Astrocyte (in vitro differentiated cells and primary cell): ENCODE data around the gene PLA2G2F. TPM values are rescaled to one million over a fixed set of nuclear protein-coding genes. Genes with fewer than 3 reads are reported as not detected.

Source experiments
- DNase-seq: peaks from one replicate; pipeline ENCODE4 v3.0.0-alpha.2; 2010; ENCODE audit warnings: low read depth
- FAIRE-seq: peaks from 2 replicates; lab custom pipeline; 2011; peaks lifted over from hg19 to GRCh38; lab: Jason Lieb, UNC
- H2AFZ ChIP-seq: 2 replicates; pipeline ENCODE4 v1.6.0; 2012; ENCODE audit warnings: low read depth, low read length, inconsistent platforms
- H3K27ac ChIP-seq: 2 replicates; pipeline ENCODE4 v1.5.1; 2011; ENCODE audit warnings: low read depth, low read length, inconsistent platforms
- H3K27me3 ChIP-seq: 2 replicates; pipeline ENCODE4 v1.6.0; 2011; ENCODE audit warnings: low read length, inconsistent platforms; ENCODE audit not compliant: insufficient read depth
- H3K36me3 ChIP-seq: 2 replicates; pipeline ENCODE4 v1.5.1; 2011; ENCODE audit warnings: low read length, inconsistent platforms; ENCODE audit not compliant: insufficient read depth
- H3K4me1 ChIP-seq: 2 replicates; pipeline ENCODE4 v1.5.1; 2011; ENCODE audit warnings: low read length, inconsistent platforms; ENCODE audit not compliant: insufficient read depth
- H3K4me2 ChIP-seq: 2 replicates; pipeline ENCODE4 v1.6.0; 2012; ENCODE audit warnings: low read length, inconsistent platforms
- H3K4me3 ChIP-seq: 2 replicates; pipeline ENCODE4 v1.5.1; 2011; ENCODE audit warnings: low read depth, mild to moderate bottlenecking, low read length, inconsistent platforms; ENCODE audit not compliant: insufficient read depth
- H3K79me2 ChIP-seq: 2 replicates; pipeline ENCODE4 v1.6.0; 2012; ENCODE audit warnings: mild to moderate bottlenecking, low read length, inconsistent platforms; ENCODE audit not compliant: insufficient read depth
- H3K9ac ChIP-seq: 2 replicates; pipeline ENCODE4 v1.6.0; 2012; ENCODE audit warnings: mild to moderate bottlenecking, low read length, inconsistent platforms
- H3K9me3 ChIP-seq: 2 replicates; pipeline ENCODE4 v1.5.1; 2012; ENCODE audit warnings: low read depth, mild to moderate bottlenecking, low read length, inconsistent platforms; ENCODE audit not compliant: insufficient read depth
- H4K20me1 ChIP-seq: 2 replicates; pipeline ENCODE4 v1.6.0; 2012; ENCODE audit warnings: low read length, inconsistent platforms; ENCODE audit not compliant: insufficient read depth
- H3K27ac Mint-ChIP-seq: one replicate; pipeline ENCODE4 v1.8.0; 2021; ENCODE audit warnings: mild to moderate bottlenecking, mixed read lengths; ENCODE audit not compliant: unreplicated experiment
- H3K27me3 Mint-ChIP-seq: one replicate; pipeline ENCODE4 v1.8.0; 2021; ENCODE audit warnings: low read depth, mixed read lengths; ENCODE audit not compliant: unreplicated experiment
- H3K36me3 Mint-ChIP-seq: one replicate; pipeline ENCODE4 v1.8.0; 2021; ENCODE audit warnings: low read depth, mixed read lengths; ENCODE audit not compliant: unreplicated experiment
- H3K4me1 Mint-ChIP-seq: one replicate; pipeline ENCODE4 v1.8.0; 2021; ENCODE audit warnings: low read depth, mixed read lengths; ENCODE audit not compliant: unreplicated experiment
- H3K4me3 Mint-ChIP-seq: one replicate; pipeline ENCODE4 v1.8.0; 2021; ENCODE audit warnings: mild to moderate bottlenecking, moderate library complexity, mixed read lengths; ENCODE audit not compliant: unreplicated experiment
- H3K9me3 Mint-ChIP-seq: one replicate; pipeline ENCODE4 v1.8.0; 2021; ENCODE audit warnings: mild to moderate bottlenecking, mixed read lengths; ENCODE audit not compliant: unreplicated experiment
- CTCF ChIP-seq: IDR thresholded peaks from 2 replicates; pipeline ENCODE4 v1.5.1; 2011; ENCODE audit warnings: low read depth, mild to moderate bottlenecking, inconsistent platforms, low read length, moderate library complexity; ENCODE audit not compliant: insufficient read depth
- EZH2 ChIP-seq: IDR thresholded peaks from 2 replicates; pipeline ENCODE4 v1.6.1; 2012; ENCODE audit warnings: mild to moderate bottlenecking, low read length, inconsistent platforms; ENCODE audit not compliant: insufficient read depth
- total RNA-seq: library from RNA; stranded (reverse); gene quantifications from 2 replicates; pipeline ENCODE4 v1.2.1, GENCODE V29; 2021

Gene PLA2G2F
- total RNA-seq, 1 donor from 2014 or later: 0.23 TPM

GRCh38 chr1:20194224-20194623 is 55.1 kb downstream of the PLA2G2F start:
- peaks cover 29% of the 10 kb centered on the region for H3K27me3 ChIP-seq
- H3K27me3 Mint-ChIP-seq: peaks cover 48% of the 10 kb centered on the region
- H3K9me3 Mint-ChIP-seq: peaks cover 3% of the 10 kb centered on the region
- H3K9ac ChIP-seq: no peak overlapping the region
- DNase-seq: no peak
- no peak for FAIRE-seq
- no peaks in the 10 kb centered on the region for H3K9me3 ChIP-seq
- no peak overlapping the region for H3K27ac Mint-ChIP-seq
- no peaks in the 10 kb centered on the region for H3K79me2 ChIP-seq
- H3K36me3 ChIP-seq: no peaks in the 10 kb centered on the region
- no peak overlapping the region for H2AFZ ChIP-seq
- TF ChIP-seq EZH2 (no peak), CTCF (no peak)
- H3K36me3 Mint-ChIP-seq: peaks cover 2% of the 10 kb centered on the region
- H3K27ac ChIP-seq: no peak overlapping the region
- H3K4me2 ChIP-seq: no peak overlapping the region
- H3K4me3 Mint-ChIP-seq: no peak overlapping the region
- peaks cover 3% of the 10 kb centered on the region for H3K4me1 Mint-ChIP-seq
- no peak overlapping the region for H3K4me3 ChIP-seq
- no peaks in the 10 kb centered on the region for H3K4me1 ChIP-seq
- H4K20me1 ChIP-seq: no peaks in the 10 kb centered on the region

- Mint-ChIP-seq H3K36me3 (peaks cover 2% of the 10 kb centered on the region), H3K9me3 (peaks cover 4% of the 10 kb centered on the region), H3K27ac (no peak overlapping the region), H3K27me3 (peaks cover 48% of the 10 kb centered on the region), H3K4me3 (no peak overlapping the region), H3K4me1 (peaks cover 3% of the 10 kb centered on the region)
- Histone ChIP-seq H2AFZ (no peak overlapping the region), H3K9me3 (no peaks in the 10 kb centered on the region), H3K4me1 (no peaks in the 10 kb centered on the region), H3K4me3 (no peak overlapping the region), H3K79me2 (no peaks in the 10 kb centered on the region), H3K27ac (no peak overlapping the region), H4K20me1 (no peaks in the 10 kb centered on the region), H3K36me3 (no peaks in the 10 kb centered on the region), H3K9ac (no peak overlapping the region), H3K27me3 (peaks cover 29% of the 10 kb centered on the region), H3K4me2 (no peak overlapping the region)
- peak; percentile 70 for TF ChIP-seq CTCF
- TF ChIP-seq EZH2: no peak
- DNase-seq: peak; percentile 14
- FAIRE-seq: no peak
These were observed 55.8 kb downstream of the PLA2G2F start for GRCh38 chr1:20194757-20195461.

- Histone ChIP-seq H3K27ac (no peak overlapping the region), H3K4me2 (no peak overlapping the region), H3K79me2 (no peaks in the 10 kb centered on the region), H3K27me3 (peaks cover 29% of the 10 kb centered on the region), H3K36me3 (no peaks in the 10 kb centered on the region), H3K4me3 (no peak overlapping the region), H3K9me3 (no peaks in the 10 kb centered on the region), H2AFZ (no peak overlapping the region), H4K20me1 (no peaks in the 10 kb centered on the region), H3K9ac (no peak overlapping the region), H3K4me1 (no peaks in the 10 kb centered on the region)
- Mint-ChIP-seq H3K9me3 (peaks cover 5% of the 10 kb centered on the region), H3K4me3 (no peak overlapping the region), H3K36me3 (peaks cover 2% of the 10 kb centered on the region), H3K27me3 (peaks cover 50% of the 10 kb centered on the region), H3K27ac (no peak overlapping the region), H3K4me1 (peaks cover 3% of the 10 kb centered on the region)
- TF ChIP-seq EZH2: no peak
- no peak for DNase-seq
- FAIRE-seq: no peak
These were observed 56.3 kb downstream of the PLA2G2F start for GRCh38 chr1:20195462-20195780.
